ENCODE data around the gene AK1. TPM values are rescaled to one million over a fixed set of nuclear protein-coding genes. Genes with fewer than 3 reads are reported as not detected.
A peak's percentile ranks its signal among the peaks of the same experiment; 100 is the strongest.

Gene AK1
- total and polyA plus RNA-seq, 10 of the 15 experiments (the other 5 are each of a cell fraction or from before 2014, with no cell fraction given): 0.23 to 3.1 (median 1.8) TPM

DNA sequence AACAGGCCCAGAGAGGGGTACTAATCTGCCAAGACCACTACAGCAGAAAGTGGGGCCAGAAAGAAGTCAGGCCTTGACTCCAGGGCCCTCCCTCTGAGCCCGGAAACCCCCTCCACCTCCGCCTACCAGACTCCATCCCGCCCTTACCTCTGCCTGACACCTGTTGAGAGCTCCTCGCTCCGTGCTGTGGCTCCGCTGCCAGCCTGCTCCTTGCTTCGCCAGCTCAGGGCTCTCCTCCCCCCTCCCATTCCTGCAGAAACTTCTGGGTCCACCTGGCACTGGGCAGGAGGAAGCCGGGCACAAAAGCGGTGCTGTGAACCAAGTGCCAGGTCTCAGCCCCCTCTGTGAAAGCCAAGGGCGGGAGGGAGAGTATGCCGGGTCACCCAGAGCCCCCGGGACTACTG is 28.3 kb upstream of the AK1 start (continued):
- TF ChIP-seq, protein P1, sequence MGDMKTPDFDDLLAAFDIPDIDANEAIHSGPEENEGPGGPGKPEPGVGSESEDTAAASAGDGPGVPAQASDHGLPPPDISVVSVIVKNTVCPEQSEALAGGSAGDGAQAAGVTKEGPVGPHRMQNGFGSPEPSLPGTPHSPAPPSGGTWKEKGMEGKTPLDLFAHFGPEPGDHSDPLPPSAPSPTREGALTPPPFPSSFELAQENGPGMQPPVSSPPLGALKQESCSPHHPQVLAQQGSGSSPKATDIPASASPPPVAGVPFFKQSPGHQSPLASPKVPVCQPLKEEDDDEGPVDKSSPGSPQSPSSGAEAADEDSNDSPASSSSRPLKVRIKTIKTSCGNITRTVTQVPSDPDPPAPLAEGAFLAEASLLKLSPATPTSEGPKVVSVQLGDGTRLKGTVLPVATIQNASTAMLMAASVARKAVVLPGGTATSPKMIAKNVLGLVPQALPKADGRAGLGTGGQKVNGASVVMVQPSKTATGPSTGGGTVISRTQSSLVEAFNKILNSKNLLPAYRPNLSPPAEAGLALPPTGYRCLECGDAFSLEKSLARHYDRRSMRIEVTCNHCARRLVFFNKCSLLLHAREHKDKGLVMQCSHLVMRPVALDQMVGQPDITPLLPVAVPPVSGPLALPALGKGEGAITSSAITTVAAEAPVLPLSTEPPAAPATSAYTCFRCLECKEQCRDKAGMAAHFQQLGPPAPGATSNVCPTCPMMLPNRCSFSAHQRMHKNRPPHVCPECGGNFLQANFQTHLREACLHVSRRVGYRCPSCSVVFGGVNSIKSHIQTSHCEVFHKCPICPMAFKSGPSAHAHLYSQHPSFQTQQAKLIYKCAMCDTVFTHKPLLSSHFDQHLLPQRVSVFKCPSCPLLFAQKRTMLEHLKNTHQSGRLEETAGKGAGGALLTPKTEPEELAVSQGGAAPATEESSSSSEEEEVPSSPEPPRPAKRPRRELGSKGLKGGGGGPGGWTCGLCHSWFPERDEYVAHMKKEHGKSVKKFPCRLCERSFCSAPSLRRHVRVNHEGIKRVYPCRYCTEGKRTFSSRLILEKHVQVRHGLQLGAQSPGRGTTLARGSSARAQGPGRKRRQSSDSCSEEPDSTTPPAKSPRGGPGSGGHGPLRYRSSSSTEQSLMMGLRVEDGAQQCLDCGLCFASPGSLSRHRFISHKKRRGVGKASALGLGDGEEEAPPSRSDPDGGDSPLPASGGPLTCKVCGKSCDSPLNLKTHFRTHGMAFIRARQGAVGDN (IDR thresholded peaks at IDR 0.05): peak; percentile 72
- TF ChIP-seq, protein P2, sequence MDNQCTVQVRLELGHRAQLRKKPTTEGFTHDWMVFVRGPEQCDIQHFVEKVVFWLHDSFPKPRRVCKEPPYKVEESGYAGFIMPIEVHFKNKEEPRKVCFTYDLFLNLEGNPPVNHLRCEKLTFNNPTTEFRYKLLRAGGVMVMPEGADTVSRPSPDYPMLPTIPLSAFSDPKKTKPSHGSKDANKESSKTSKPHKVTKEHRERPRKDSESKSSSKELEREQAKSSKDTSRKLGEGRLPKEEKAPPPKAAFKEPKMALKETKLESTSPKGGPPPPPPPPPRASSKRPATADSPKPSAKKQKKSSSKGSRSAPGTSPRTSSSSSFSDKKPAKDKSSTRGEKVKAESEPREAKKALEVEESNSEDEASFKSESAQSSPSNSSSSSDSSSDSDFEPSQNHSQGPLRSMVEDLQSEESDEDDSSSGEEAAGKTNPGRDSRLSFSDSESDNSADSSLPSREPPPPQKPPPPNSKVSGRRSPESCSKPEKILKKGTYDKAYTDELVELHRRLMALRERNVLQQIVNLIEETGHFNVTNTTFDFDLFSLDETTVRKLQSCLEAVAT (IDR thresholded peaks at IDR 0.05): 0 out of 2 replicates have a peak, but pooled peaks have one; percentile 18

DNA sequence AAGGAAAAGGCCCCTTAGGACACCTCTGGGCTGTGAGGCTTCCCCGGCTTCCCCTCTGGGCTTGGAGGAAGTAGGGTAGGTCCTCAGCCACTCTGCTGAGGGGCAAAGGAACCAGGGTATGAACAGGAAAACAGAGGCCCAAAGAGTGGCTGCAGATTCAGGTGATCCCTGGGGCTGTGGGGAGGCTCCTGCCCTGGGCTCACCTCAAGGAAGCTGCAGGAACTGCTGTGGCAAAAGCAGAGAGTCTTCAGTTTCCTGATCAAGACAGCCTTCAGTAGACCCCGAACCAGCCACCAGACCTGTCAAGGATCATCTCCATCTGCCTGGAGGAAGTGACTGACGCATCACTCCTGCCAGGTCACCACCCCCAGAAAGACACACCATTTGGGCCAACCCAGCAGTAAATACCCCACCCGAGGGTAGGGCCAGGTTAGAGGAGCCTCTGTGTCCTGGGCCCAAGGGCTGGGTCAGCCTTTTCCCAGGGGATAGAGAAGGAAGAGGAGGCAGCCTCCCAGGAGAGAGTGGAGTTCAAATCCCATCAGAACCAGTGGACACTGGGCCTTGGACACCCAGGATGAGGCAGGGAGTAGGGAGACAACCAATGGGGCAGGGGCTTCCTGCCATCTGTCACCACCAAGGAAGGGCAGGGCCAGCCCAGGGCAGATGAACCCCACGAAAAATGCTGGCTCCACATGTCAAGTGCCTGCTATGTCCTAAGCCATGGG is 27.7 kb upstream of the AK1 start:
- peaks cover 60% of the 10 kb centered on the region for H3K4me1 ChIP-seq (ENCODE audit: control insufficient read depth, insufficient read depth, low read length)
- 0% methylated on average over 5 of the region's 5 CpGs for WGBS (ENCODE audit: insufficient coverage, insufficient replicate concordance, low lambda C conversion rate, missing lambda C conversion rate)
- H3K79me2 ChIP-seq (ENCODE audit: control insufficient read depth, insufficient read depth, low read length): peaks cover 2% of the 10 kb centered on the region
- ChIA-PET SMC1A (ENCODE audit: uncharacterized antibody, unreplicated experiment) (interaction anchor here (0.6 to 4.9 kb wide), 6 partner anchors 8 to 129 kb away, joined by 3 to 37 read pairs (median 4); partner anchors contain the start of gene ST6GALNAC4), CTCF (interaction anchor here (1.3 to 2.1 kb wide), 10 partner anchors 8 to 119 kb away, joined by 3 to 18 read pairs (median 5); partner anchors contain the start of genes CDK9 and ST6GALNAC4), RAD21 (ENCODE audit: unreplicated experiment) (interaction anchor here (0.6 to 10.1 kb wide), 6 partner anchors 11 to 170 kb away, joined by 3 to 92 read pairs (median 6); partner anchors contain the start of genes NAIF1, SH2D3C, ST6GALNAC4 and TOR2A), POLR2A (interaction anchor here (0.5 to 11.0 kb wide), 6 partner anchors 10 to 777 kb away, joined by 3 to 166 read pairs (median 4); partner anchors contain the start of genes SH2D3C and ST6GALNAC4)
- H2AFZ ChIP-seq (ENCODE audit: control insufficient read depth, low read depth, low read length): no peak overlapping the region; the same call in 1 of the 2 replicates
- peak overlapping the region; percentile 57 for H3K9ac ChIP-seq (ENCODE audit: control insufficient read depth, insufficient read depth, low read length)
- FAIRE-seq (peak; percentile 31), ATAC-seq (peak; percentile 31), DNase-seq (ENCODE audit: low read depth, low spot score) (no peak)
- in situ Hi-C loops (cut with MboI): no loop called here
- no peaks in the 10 kb centered on the region for H4K20me1 ChIP-seq (ENCODE audit: control insufficient read depth, insufficient read depth)
- no TSS peak for BruUV-seq (replicated peaks)
- H3K27ac ChIP-seq (ENCODE audit: control insufficient read depth, insufficient read depth): peak overlapping the region; percentile 90
- H3K4me3 ChIP-seq: peak overlapping the region; percentile 17; the same call in 1 of the 2 replicates
- intact Hi-C loops (cut with micrococcal nuclease; ENCODE audit: unreplicated experiment): no loop called here
- peak overlapping the region; percentile 75 for H3K4me2 ChIP-seq (ENCODE audit: control insufficient read depth, insufficient read depth)
- H3K9me3 ChIP-seq (replicated peaks; ENCODE audit: control insufficient read depth, insufficient read depth, low read length): no peaks in the 10 kb centered on the region
- no peaks in the 10 kb centered on the region for H3K27me3 ChIP-seq (replicated peaks in 1 of 2; ENCODE audit: control insufficient read depth in 2 of 2, insufficient read depth in 2 of 2, low read length in 1 of 2)
- peaks cover 3 to 13% of the 10 kb centered on the region in 2 experiments; a peak in 2 of 4 replicates for H3K36me3 ChIP-seq (ENCODE audit: control insufficient read depth in 2 of 2, insufficient read depth in 2 of 2, low read length in 1 of 2)
- TF ChIP-seq SRF (IDR thresholded peaks at IDR 0.05; ENCODE audit: low read depth in 2 of 2, low read length in 2 of 2) (no peak), MYB (IDR thresholded peaks at IDR 0.05; ENCODE audit: borderline replicate concordance, low read depth, low read length) (no peak), RUNX3 (IDR thresholded peaks at IDR 0.05; ENCODE audit: low read length) (no peak), SPI1 (IDR thresholded peaks at IDR 0.05; ENCODE audit: borderline replicate concordance, insufficient read depth, low read depth, low read length) (no peak)
- TF ChIP-seq, protein P3, sequence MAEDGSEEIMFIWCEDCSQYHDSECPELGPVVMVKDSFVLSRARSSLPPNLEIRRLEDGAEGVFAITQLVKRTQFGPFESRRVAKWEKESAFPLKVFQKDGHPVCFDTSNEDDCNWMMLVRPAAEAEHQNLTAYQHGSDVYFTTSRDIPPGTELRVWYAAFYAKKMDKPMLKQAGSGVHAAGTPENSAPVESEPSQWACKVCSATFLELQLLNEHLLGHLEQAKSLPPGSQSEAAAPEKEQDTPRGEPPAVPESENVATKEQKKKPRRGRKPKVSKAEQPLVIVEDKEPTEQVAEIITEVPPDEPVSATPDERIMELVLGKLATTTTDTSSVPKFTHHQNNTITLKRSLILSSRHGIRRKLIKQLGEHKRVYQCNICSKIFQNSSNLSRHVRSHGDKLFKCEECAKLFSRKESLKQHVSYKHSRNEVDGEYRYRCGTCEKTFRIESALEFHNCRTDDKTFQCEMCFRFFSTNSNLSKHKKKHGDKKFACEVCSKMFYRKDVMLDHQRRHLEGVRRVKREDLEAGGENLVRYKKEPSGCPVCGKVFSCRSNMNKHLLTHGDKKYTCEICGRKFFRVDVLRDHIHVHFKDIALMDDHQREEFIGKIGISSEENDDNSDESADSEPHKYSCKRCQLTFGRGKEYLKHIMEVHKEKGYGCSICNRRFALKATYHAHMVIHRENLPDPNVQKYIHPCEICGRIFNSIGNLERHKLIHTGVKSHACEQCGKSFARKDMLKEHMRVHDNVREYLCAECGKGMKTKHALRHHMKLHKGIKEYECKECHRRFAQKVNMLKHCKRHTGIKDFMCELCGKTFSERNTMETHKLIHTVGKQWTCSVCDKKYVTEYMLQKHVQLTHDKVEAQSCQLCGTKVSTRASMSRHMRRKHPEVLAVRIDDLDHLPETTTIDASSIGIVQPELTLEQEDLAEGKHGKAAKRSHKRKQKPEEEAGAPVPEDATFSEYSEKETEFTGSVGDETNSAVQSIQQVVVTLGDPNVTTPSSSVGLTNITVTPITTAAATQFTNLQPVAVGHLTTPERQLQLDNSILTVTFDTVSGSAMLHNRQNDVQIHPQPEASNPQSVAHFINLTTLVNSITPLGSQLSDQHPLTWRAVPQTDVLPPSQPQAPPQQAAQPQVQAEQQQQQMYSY (CRISPR knock-in tag; IDR thresholded peaks at IDR 0.05): no peak
- TF ChIP-seq, protein P4, sequence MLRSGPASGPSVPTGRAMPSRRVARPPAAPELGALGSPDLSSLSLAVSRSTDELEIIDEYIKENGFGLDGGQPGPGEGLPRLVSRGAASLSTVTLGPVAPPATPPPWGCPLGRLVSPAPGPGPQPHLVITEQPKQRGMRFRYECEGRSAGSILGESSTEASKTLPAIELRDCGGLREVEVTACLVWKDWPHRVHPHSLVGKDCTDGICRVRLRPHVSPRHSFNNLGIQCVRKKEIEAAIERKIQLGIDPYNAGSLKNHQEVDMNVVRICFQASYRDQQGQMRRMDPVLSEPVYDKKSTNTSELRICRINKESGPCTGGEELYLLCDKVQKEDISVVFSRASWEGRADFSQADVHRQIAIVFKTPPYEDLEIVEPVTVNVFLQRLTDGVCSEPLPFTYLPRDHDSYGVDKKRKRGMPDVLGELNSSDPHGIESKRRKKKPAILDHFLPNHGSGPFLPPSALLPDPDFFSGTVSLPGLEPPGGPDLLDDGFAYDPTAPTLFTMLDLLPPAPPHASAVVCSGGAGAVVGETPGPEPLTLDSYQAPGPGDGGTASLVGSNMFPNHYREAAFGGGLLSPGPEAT (IDR thresholded peaks at IDR 0.05; ENCODE audit: low read depth): no peak

All from GM12878 (cell line).